Type B pancreatic cell (in vitro differentiated cells): ENCODE measurements around the gene COG6. TPM values are rescaled to one million over a fixed set of nuclear protein-coding genes. Genes with fewer than 3 reads are reported as not detected.
A peak's percentile ranks its signal among the peaks of the same experiment; 100 is the strongest.

Experiments used
- DNase-seq: peaks from one replicate; pipeline ENCODE4 v3.0.0; 2021; ENCODE audit warnings: mixed read lengths; ENCODE audit not compliant: unreplicated experiment; ENCODE audit errors: extremely low spot score
- H3K27ac Mint-ChIP-seq: 2 replicates; pipeline ENCODE4 v1.8.0; 2021; ENCODE audit warnings: mild to moderate bottlenecking, mixed read lengths
- H3K27me3 Mint-ChIP-seq: 2 replicates; pipeline ENCODE4 v1.8.0; 2021; ENCODE audit warnings: mixed read lengths
- H3K36me3 Mint-ChIP-seq: 2 replicates; pipeline ENCODE4 v1.8.0; 2021; ENCODE audit warnings: mixed read lengths
- H3K4me1 Mint-ChIP-seq: one replicate; pipeline ENCODE4 v1.8.0; 2021; ENCODE audit warnings: mixed read lengths; ENCODE audit not compliant: unreplicated experiment
- H3K4me3 Mint-ChIP-seq: 2 replicates; pipeline ENCODE4 v1.8.0; 2021; ENCODE audit warnings: mild to moderate bottlenecking, mixed read lengths
- H3K9me3 Mint-ChIP-seq: 2 replicates; pipeline ENCODE4 v1.8.0; 2021; ENCODE audit warnings: mixed read lengths
- total RNA-seq: library from RNA; stranded (reverse); gene quantifications from 2 replicates; pipeline ENCODE4 v1.2.1, GENCODE V29; 2021; ENCODE audit warnings: low replicate concordance
- TF ChIP-seq, protein P1 (sequence below): fragments of 200-600 bp; sonication (generic); conservative IDR thresholded peaks from 2 replicates; pipeline ENCODE4 v1.5.0; 2021; ENCODE audit warnings: antibody characterized with exemption, mild to moderate bottlenecking

Gene COG6
- total RNA-seq, 1 donor from 2014 or later: 40.0 TPM

DNA sequence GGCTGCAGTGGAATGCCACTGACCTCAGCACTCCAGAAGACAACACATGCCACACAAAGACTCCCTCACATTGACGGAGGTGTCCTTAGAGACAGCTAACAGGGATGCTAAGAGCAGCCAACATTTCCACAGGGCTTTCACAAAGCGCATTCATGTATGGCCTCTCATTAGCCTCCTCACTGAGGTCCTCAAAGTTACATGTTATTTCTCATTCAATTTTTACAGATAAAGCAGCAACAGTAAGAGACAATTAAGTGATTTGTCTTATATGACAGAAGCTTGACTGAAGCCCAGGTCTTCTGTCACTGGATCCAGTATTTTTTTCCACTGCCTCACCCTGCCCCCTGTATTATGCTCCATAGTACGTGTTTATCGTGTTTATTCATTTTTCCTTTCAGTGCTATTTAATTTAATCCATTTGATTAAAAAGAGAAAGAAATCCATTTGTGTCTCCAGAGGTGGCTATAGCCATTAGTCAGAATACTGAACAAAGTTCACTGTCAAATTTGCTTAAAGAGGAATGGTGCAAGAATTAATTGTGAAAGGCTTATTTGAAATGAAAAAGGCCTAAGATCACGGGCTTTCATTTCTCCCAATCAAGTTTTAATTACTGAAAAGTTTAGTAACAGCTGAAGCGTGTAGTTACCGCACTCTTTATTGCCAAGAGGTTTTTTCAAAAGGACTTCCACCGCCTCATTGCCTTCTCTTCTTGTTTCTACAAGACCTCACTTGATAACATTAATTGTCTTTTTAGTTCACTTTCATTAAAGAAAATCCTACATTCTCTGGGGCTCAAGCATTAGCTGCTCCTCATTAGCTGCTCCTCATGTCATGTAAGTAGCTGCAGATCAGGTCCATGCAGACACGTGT is 115.0 kb downstream of the COG6 start:
- H3K4me1 Mint-ChIP-seq: no peaks in the 10 kb centered on the region
- DNase-seq: no peak
- no peak overlapping the region for H3K27ac Mint-ChIP-seq
- TF ChIP-seq, protein P1, sequence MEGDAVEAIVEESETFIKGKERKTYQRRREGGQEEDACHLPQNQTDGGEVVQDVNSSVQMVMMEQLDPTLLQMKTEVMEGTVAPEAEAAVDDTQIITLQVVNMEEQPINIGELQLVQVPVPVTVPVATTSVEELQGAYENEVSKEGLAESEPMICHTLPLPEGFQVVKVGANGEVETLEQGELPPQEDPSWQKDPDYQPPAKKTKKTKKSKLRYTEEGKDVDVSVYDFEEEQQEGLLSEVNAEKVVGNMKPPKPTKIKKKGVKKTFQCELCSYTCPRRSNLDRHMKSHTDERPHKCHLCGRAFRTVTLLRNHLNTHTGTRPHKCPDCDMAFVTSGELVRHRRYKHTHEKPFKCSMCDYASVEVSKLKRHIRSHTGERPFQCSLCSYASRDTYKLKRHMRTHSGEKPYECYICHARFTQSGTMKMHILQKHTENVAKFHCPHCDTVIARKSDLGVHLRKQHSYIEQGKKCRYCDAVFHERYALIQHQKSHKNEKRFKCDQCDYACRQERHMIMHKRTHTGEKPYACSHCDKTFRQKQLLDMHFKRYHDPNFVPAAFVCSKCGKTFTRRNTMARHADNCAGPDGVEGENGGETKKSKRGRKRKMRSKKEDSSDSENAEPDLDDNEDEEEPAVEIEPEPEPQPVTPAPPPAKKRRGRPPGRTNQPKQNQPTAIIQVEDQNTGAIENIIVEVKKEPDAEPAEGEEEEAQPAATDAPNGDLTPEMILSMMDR: no peak
- H3K27me3 Mint-ChIP-seq: no peaks in the 10 kb centered on the region
- peaks cover 5% of the 10 kb centered on the region for H3K9me3 Mint-ChIP-seq
- H3K36me3 Mint-ChIP-seq: no peaks in the 10 kb centered on the region
- H3K4me3 Mint-ChIP-seq: no peak overlapping the region

DNA sequence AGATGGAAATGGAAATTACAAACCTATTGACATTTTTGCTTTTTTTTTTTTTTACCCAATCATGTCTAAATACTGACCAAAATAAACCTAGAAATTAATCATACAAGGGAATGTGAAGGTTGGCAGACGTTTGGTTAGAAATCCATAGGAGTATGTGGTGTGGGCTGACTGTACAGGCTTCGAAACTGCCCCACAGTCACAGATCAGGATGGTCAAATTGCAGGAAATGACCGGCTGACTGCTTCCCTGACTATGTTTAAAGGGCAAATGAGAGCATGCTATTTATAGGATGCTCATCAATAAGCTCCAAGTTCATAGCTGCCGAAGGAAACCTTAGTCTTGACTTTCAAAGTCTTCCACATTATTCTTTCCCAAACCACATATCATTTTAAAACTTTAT is 118.4 kb downstream of the COG6 start:
- no peaks in the 10 kb centered on the region for H3K27me3 Mint-ChIP-seq
- no peak overlapping the region for H3K27ac Mint-ChIP-seq
- H3K4me1 Mint-ChIP-seq: peaks cover 7% of the 10 kb centered on the region
- H3K4me3 Mint-ChIP-seq: no peak overlapping the region
- H3K36me3 Mint-ChIP-seq: no peaks in the 10 kb centered on the region
- TF ChIP-seq, protein P1: no peak
- no peak for DNase-seq
- H3K9me3 Mint-ChIP-seq: peaks cover 4% of the 10 kb centered on the region

DNA sequence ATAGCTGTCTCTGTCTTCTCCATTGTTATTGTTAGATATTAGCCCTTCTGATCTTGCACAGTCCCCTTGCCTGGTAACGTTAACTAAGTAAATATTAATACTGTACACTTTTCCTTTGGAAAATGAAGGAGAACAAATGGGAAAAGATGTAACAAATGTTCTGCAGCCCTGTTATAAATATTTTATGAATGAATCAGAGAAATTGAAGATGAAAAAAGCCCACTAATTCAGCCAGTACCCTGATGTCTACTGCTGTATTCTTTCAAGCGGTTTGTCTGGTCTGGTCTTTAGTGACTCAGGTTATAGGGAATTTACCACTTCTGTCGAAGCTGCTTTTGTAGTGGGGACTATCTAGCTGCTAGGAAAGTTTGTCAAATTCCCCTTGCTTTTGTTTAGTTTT is 121.0 kb downstream of the COG6 start:
- Mint-ChIP-seq H3K9me3 (no peaks in the 10 kb centered on the region), H3K27ac (no peak overlapping the region), H3K4me1 (peaks cover 7% of the 10 kb centered on the region), H3K27me3 (no peaks in the 10 kb centered on the region), H3K36me3 (no peaks in the 10 kb centered on the region), H3K4me3 (no peak overlapping the region)
- DNase-seq: no peak
- TF ChIP-seq, protein P1: no peak

DNA sequence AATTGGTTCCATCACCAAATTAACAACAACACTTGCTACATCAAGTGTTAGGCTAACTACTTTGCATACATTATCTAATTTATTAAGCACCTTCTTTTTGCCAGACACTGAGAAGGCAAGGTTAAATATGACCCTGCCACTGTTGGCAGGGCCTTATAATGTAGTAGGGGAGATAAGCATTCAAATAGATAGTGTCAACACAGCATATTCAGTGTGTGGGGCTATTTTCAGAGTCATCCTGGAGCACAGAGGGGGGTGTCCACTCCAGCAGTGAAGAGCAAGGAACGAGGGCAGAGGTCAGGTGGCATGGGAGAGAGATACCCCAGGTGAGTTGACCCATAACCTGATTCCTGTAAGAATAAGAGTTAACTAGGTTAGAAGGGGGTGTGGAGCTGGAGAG is 121.6 kb downstream of the COG6 start:
- H3K27ac Mint-ChIP-seq: no peak overlapping the region
- no peak for DNase-seq
- H3K9me3 Mint-ChIP-seq: no peaks in the 10 kb centered on the region
- TF ChIP-seq, protein P1: no peak
- H3K27me3 Mint-ChIP-seq: no peaks in the 10 kb centered on the region
- H3K36me3 Mint-ChIP-seq: no peaks in the 10 kb centered on the region
- no peak overlapping the region for H3K4me3 Mint-ChIP-seq
- H3K4me1 Mint-ChIP-seq: peaks cover 7% of the 10 kb centered on the region

DNA sequence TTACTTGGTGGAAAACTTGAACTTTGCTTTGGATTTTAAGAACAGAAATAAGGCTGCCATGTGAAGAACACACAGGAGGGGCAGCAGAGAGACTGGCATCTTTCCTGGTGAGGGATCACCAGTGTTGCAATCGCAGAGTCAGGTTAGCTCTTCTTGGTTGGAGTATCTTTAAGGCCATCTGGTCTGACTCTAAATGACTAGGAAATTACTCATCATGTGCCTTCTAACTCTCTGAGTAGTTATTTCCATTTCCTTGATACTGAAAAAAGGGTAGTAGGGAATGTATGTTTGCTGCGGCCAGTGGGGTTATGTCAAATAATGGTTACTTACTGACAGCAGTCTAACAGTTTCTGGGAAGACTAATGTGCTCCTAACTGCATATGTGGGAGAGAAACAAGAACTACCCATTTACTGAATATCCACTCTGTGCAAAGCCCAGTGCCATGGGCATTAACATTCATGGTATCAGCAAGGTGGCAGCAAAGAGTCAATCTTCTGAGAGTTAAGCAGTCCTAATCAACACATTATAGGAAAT is 122.1 kb downstream of the COG6 start:
- Mint-ChIP-seq H3K36me3 (no peaks in the 10 kb centered on the region), H3K4me3 (no peak overlapping the region), H3K27me3 (no peaks in the 10 kb centered on the region), H3K27ac (no peak overlapping the region), H3K9me3 (no peaks in the 10 kb centered on the region), H3K4me1 (peaks cover 7% of the 10 kb centered on the region)
- DNase-seq: no peak
- TF ChIP-seq, protein P1: peak; percentile 42
